GM12878 (cell line): ENCODE measurements around the gene NR6A1. TPM values are rescaled to one million over a fixed set of nuclear protein-coding genes. Genes with fewer than 3 reads are reported as not detected.

ENCODE experiments used
- ATAC-seq: fragments of 200-7000 bp; cut with Tn5 transposase; 3 replicates; pipeline ENCODE4 v1.9.1; 2020; ENCODE audit warnings: mild to moderate bottlenecking, moderate library complexity
- BruUV-seq: library from RNA; stranded (reverse); fragments of 400-500 nt; replicated peaks from 2 replicates; lab custom pipeline; 2021; lab: Mats Ljungman, UMichigan
- CTCF ChIA-PET: fragments of 300-600 bp; sonication (Branson Sonifier 250); formaldehyde crosslinking; extraction: SDS; loops from one replicate; lab custom pipeline; 2021; ENCODE audit warnings: inconsistent platforms; lab: Yijun Ruan, JAX
- POLR2A ChIA-PET: fragments of 350-600 bp; formaldehyde crosslinking; extraction: SDS; loops from one replicate; lab custom pipeline; 2021; ENCODE audit warnings: inconsistent platforms; lab: Charles Lee
- RAD21 ChIA-PET: fragments of 300-600 bp; sonication (Branson Sonifier 250); formaldehyde crosslinking; loops from one replicate; lab custom pipeline; 2023; ENCODE audit warnings: antibody characterized with exemption; ENCODE audit not compliant: unreplicated experiment; lab: Charles Lee
- SMC1A ChIA-PET: fragments of 300-600 bp; sonication (Branson Sonifier 250); formaldehyde crosslinking; loops from one replicate; lab custom pipeline; 2023; ENCODE audit not compliant: unreplicated experiment, uncharacterized antibody; lab: Charles Lee
- DNase-seq: peaks from one replicate; pipeline ENCODE4 v3.0.0-alpha.2; 2011; ENCODE audit warnings: low read depth, low spot score
- FAIRE-seq: peaks from 3 replicates; lab custom pipeline; 2011; peaks lifted over from hg19 to GRCh38; lab: Jason Lieb, UNC
- H2AFZ ChIP-seq: 2 replicates; pipeline ENCODE4 v1.6.0; 2011; ENCODE audit warnings: low read depth, low read length, control low read depth; ENCODE audit not compliant: control insufficient read depth
- H3K27ac ChIP-seq: 2 replicates; pipeline ENCODE4 v1.5.1; 2011; ENCODE audit warnings: control low read depth; ENCODE audit not compliant: control insufficient read depth, insufficient read depth
- H3K27me3 ChIP-seq, 2 experiments: replicated peaks in 1 of 2; 2 replicates each; pipeline versions ENCODE4 v1.6.0 to v1.6.1; 2011; ENCODE audit warnings: low read length in 1 of 2; ENCODE audit not compliant: control insufficient read depth in 2 of 2, insufficient read depth in 2 of 2
- H3K36me3 ChIP-seq, 2 experiments: 2 replicates each; pipeline ENCODE4 v1.5.1; 2011; ENCODE audit warnings: low read length in 1 of 2; ENCODE audit not compliant: control insufficient read depth in 2 of 2, insufficient read depth in 2 of 2
- H3K4me1 ChIP-seq: 2 replicates; pipeline ENCODE4 v1.6.1; 2011; ENCODE audit warnings: mild to moderate bottlenecking, low read length, moderate library complexity, mixed read lengths; ENCODE audit not compliant: control insufficient read depth, insufficient read depth
- H3K4me2 ChIP-seq: 2 replicates; pipeline ENCODE4 v1.6.0; 2011; ENCODE audit warnings: control low read depth; ENCODE audit not compliant: control insufficient read depth, insufficient read depth
- H3K4me3 ChIP-seq: fragments of 200-600 bp; sonication (generic); 2 replicates; pipeline ENCODE4 v1.5.1; 2016
- H3K79me2 ChIP-seq: 2 replicates; pipeline ENCODE4 v1.6.0; 2011; ENCODE audit warnings: low read length; ENCODE audit not compliant: control insufficient read depth, insufficient read depth
- H3K9ac ChIP-seq: 2 replicates; pipeline ENCODE4 v1.8.0; 2011; ENCODE audit warnings: low read length, control low read depth, mixed read lengths; ENCODE audit not compliant: control insufficient read depth, insufficient read depth
- H3K9me3 ChIP-seq: replicated peaks from 3 replicates; pipeline ENCODE4 v1.5.1; 2011; ENCODE audit warnings: mild to moderate bottlenecking, low read length; ENCODE audit not compliant: control insufficient read depth, insufficient read depth
- H4K20me1 ChIP-seq: 2 replicates; pipeline ENCODE4 v1.6.0; 2011; ENCODE audit not compliant: control insufficient read depth, insufficient read depth
- CBX3 ChIP-seq: fragments of 200-600 bp; sonication (generic); IDR thresholded peaks from 2 replicates; pipeline ENCODE4 v1.6.1; 2016; ENCODE audit warnings: low read depth, borderline replicate concordance
- CBX5 ChIP-seq: sonication (generic); IDR thresholded peaks from 2 replicates; pipeline ENCODE4 v1.6.1; 2016; ENCODE audit warnings: low read depth, moderate library complexity, mild to moderate bottlenecking, inconsistent platforms
- ETV6 ChIP-seq, 2 experiments: fragments of 450-650 bp in 1 of 2; IDR thresholded peaks in 1 of 2; conservative IDR thresholded peaks in 1 of 2; 2 replicates each; pipeline ENCODE4 v1.6.1; 2014; ENCODE audit warnings: antibody characterized with exemption in 1 of 2, borderline replicate concordance in 1 of 2, low read depth in 1 of 2, mild to moderate bottlenecking in 1 of 2, moderate library complexity in 1 of 2
- HCFC1 ChIP-seq: fragments of 150-350 bp; IDR thresholded peaks from 2 replicates; pipeline ENCODE4 v1.6.1; 2014; ENCODE audit warnings: low read length
- KDM1A ChIP-seq: fragments of 200-600 bp; sonication (generic); IDR thresholded peaks from 2 replicates; pipeline ENCODE4 v1.6.1; 2016; ENCODE audit warnings: borderline replicate concordance
- MXI1 ChIP-seq: fragments of 150-350 bp; IDR thresholded peaks from 2 replicates; pipeline ENCODE4 v1.6.1; 2011; ENCODE audit warnings: low read depth, mild to moderate bottlenecking, inconsistent platforms, low read length, improper control_type of control experiment
- PAX8 ChIP-seq: fragments of 450-650 bp; IDR thresholded peaks from 2 replicates; pipeline ENCODE4 v1.6.1; 2017; ENCODE audit warnings: mild to moderate bottlenecking, moderate library complexity
- WGBS: methylation state at CpG from one replicate; pipeline ENCODE4 v1.1.6; 2016; ENCODE audit warnings: low lambda C conversion rate; ENCODE audit not compliant: insufficient replicate concordance, insufficient coverage; ENCODE audit errors: missing lambda C conversion rate; 5-methylcytosine and 5-hydroxymethylcytosine counted together
- in situ Hi-C: fragments of 300-500 bp; cut with MboI; formaldehyde crosslinking; loops from 9 replicates; pipeline ENCODE4 v1.14.3; 2018; ENCODE audit warnings: mixed read lengths
- intact Hi-C: fragments of 100-400 bp; cut with micrococcal nuclease; formaldehyde crosslinking; loops from one replicate; pipeline ENCODE4 v1.14.2; 2022; ENCODE audit not compliant: unreplicated experiment
- polyA plus RNA-seq, 11 experiments: library from polyadenylated mRNA; depleted of rRNA in 4 of 11; unstranded in 6 of 11; stranded (reverse) in 5 of 11; fragments of >200 nt; fragmentation: Nextera tagmentation in 4 of 11; fragmentation: Illumina TruSeq in 1 of 11; extraction: Ambion mirVana in 4 of 11; extraction: Trizol in 1 of 11; gene quantifications; 1 replicate in 1 of 11; 2 replicates in 10 of 11; pipeline versions ENCODE4 v1.2.1 to v1.2.3, GENCODE V29; 2011 to 2016; ENCODE audit warnings: inconsistent platforms in 2 of 11, missing spikeins in 2 of 11, low read depth in 1 of 11
- total RNA-seq, 4 experiments: library from RNA; depleted of rRNA in 3 of 4; stranded (reverse); fragments of >200 nt in 3 of 4; fragmentation: Illumina TruSeq in 1 of 4; extraction: Trizol in 1 of 4; gene quantifications; 2 replicates each; pipeline versions ENCODE4 v1.2.1 to v1.2.3, GENCODE V29; 2013 to 2021
- TF ChIP-seq, protein P1 (sequence below), 3 experiments: IDR thresholded peaks in 2 of 3; conservative IDR thresholded peaks in 1 of 3; 2 replicates each; pipeline ENCODE4 v1.5.1; 2011; ENCODE audit warnings: low read depth in 3 of 3, low read length in 3 of 3, mild to moderate bottlenecking in 3 of 3, control low read depth in 2 of 3, moderate library complexity in 2 of 3, inconsistent platforms in 1 of 3, mixed read lengths in 1 of 3; ENCODE audit not compliant: control insufficient read depth in 2 of 3, insufficient read depth in 1 of 3; ENCODE audit errors: extremely low read depth in 1 of 3

NR6A1 gene
- total and polyA plus RNA-seq, 10 of the 15 experiments (the other 5 are each of a cell fraction or from before 2014, with no cell fraction given), result 1.2 to 9.2 (median 4.6) TPM

DNA sequence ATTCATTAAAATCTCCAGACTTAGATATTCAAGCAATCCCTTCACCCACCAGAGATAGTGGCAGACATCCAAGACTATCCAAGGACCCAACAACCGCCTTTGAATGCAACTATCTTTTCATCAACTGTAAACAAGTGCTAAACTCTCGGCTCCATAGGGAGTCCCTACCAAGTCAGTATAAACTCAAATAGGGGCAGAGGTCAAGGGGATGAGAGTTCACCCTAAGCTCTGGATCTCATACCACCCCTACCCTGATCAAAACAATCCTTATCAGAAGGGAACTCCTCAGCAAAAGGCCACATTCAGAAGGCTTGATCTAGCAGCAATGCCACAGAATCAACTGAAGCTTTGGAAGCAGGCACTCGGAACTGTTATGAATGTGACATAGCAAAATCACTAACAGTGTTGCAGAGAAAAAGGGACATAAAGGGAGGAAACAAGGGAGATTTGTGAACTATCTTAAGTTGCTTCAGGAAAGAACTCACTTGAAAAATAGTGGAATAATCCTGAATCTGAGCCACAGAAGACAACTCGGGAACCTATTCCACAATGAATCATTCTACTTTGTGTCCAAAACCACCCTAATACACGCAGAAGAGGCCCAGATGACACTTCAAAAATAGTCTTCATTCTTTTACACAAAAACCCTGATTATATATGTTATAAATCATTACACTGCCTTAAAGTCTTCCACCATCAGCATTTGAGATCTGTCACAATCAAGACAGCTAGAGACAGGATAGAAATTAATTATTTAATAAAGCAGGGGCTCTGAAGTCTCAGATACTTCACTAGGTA is 49.8 kb downstream of the NR6A1 start (continued):
- TF ChIP-seq, protein P1, sequence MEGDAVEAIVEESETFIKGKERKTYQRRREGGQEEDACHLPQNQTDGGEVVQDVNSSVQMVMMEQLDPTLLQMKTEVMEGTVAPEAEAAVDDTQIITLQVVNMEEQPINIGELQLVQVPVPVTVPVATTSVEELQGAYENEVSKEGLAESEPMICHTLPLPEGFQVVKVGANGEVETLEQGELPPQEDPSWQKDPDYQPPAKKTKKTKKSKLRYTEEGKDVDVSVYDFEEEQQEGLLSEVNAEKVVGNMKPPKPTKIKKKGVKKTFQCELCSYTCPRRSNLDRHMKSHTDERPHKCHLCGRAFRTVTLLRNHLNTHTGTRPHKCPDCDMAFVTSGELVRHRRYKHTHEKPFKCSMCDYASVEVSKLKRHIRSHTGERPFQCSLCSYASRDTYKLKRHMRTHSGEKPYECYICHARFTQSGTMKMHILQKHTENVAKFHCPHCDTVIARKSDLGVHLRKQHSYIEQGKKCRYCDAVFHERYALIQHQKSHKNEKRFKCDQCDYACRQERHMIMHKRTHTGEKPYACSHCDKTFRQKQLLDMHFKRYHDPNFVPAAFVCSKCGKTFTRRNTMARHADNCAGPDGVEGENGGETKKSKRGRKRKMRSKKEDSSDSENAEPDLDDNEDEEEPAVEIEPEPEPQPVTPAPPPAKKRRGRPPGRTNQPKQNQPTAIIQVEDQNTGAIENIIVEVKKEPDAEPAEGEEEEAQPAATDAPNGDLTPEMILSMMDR (IDR thresholded peaks at IDR 0.05 in 2 of 3, conservative IDR thresholded peaks at IDR 0.05 in 1 of 3; ENCODE audit: control insufficient read depth in 2 of 3, extremely low read depth in 1 of 3, insufficient read depth in 1 of 3, low read depth in 3 of 3, low read length in 3 of 3), result no peak
- TF ChIP-seq MXI1 (no peak), KDM1A (no peak)

- no peak for FAIRE-seq
- SMC1A ChIA-PET, result interaction anchor here (1.4 to 1.7 kb wide), 2 partner anchors 103 to 106 kb away, joined by 5 to 6 read pairs; no protein-coding TSS in a partner anchor
- in situ Hi-C loops, result no loop called here
Observed at GRCh38 chr9:124720429-124721108, 50.5 kb downstream of the NR6A1 start.

More at GRCh38 chr9:124720429-124721108, 50.5 kb downstream of the NR6A1 start:
- Histone ChIP-seq H3K36me3 (no peaks in the 10 kb centered on the region), H3K79me2 (no peaks in the 10 kb centered on the region), H3K9ac (no peak overlapping the region), H3K27me3 (no peaks in the 10 kb centered on the region), H3K4me1 (no peaks in the 10 kb centered on the region), H3K27ac (no peak overlapping the region), H2AFZ (no peak overlapping the region), H3K4me3 (no peak overlapping the region), H4K20me1 (no peaks in the 10 kb centered on the region), H3K9me3 (no peaks in the 10 kb centered on the region), H3K4me2 (no peak overlapping the region)
- ChIA-PET CTCF (interaction anchor here (1.0 to 13.8 kb wide), 5 partner anchors 9 to 105 kb away, joined by 3 to 201 read pairs (median 5); no protein-coding TSS in a partner anchor), RAD21 (interaction anchor here (0.5 to 1.8 kb wide), 4 partner anchors 9 to 109 kb away, joined by 3 to 10 read pairs (median 5); no protein-coding TSS in a partner anchor), POLR2A (no interaction called here)
- no TSS peak for BruUV-seq
- ATAC-seq, result no peak
- DNase-seq, result no peak
- intact Hi-C loops, result no loop called here
- no peak for TF ChIP-seq HCFC1
- TF ChIP-seq ETV6 (conservative IDR thresholded peaks at IDR 0.05 in 1 of 2, IDR thresholded peaks at IDR 0.05 in 1 of 2; ENCODE audit: borderline replicate concordance in 1 of 2, low read depth in 1 of 2), result no peak
- no peak for TF ChIP-seq CBX3
- no peak for TF ChIP-seq PAX8
- no peak for TF ChIP-seq CBX5
- 70% methylated on average over 3 of the region's 3 CpGs for WGBS
